GM12875 (cell line): ENCODE results near the gene MYO18B.

ENCODE experiments used
- H3K4me3 ChIP-seq: one replicate; pipeline ENCODE4 v1.5.1; 2011; ENCODE audit warnings: low read depth, low read length, control low read depth
- CTCF ChIP-seq: IDR thresholded peaks from 2 replicates; pipeline ENCODE4 v1.5.1; 2011; ENCODE audit warnings: low read depth, mild to moderate bottlenecking, control low read depth, inconsistent platforms, low read length, moderate library complexity, borderline replicate concordance; ENCODE audit not compliant: insufficient read depth

The MYO18B gene

GRCh38 chr22:25922141-25922540 lies 180.2 kb downstream of the MYO18B start:
- TF ChIP-seq CTCF = no peak
- no peak overlapping the region for H3K4me3 ChIP-seq

GRCh38 chr22:25923914-25924313 lies 181.9 kb downstream of the MYO18B start:
- TF ChIP-seq CTCF = no peak
- H3K4me3 ChIP-seq = no peak overlapping the region

GRCh38 chr22:25928038-25928437 lies 186.1 kb downstream of the MYO18B start:
- no peak for TF ChIP-seq CTCF
- H3K4me3 ChIP-seq = no peak overlapping the region

- TF ChIP-seq CTCF = no peak
- H3K4me3 ChIP-seq = no peak overlapping the region
Observed at GRCh38 chr22:25929321-25929878, 187.4 kb downstream of the MYO18B start.

GRCh38 chr22:25930083-25930482 lies 188.1 kb downstream of the MYO18B start:
- no peak overlapping the region for H3K4me3 ChIP-seq
- TF ChIP-seq CTCF = no peak

GRCh38 chr22:25930788-25931310 lies 188.9 kb downstream of the MYO18B start:
- TF ChIP-seq CTCF = no peak
- no peak overlapping the region for H3K4me3 ChIP-seq

- no peak overlapping the region for H3K4me3 ChIP-seq
- no peak for TF ChIP-seq CTCF
Observed at GRCh38 chr22:25933158-25933788, 191.3 kb downstream of the MYO18B start.
